Stimulated activated CD8-positive, alpha-beta memory T cell treated with anti-CD3 and anti-CD28 coated beads, Interleukin-12 subunit alpha, Interleukin-12 subunit beta, amount 100 ng/mL, for 24 hours (primary cell): ENCODE measurements around the gene AGRN.

Experiments used
- DNase-seq: peaks from one replicate; pipeline ENCODE4 v3.0.0-alpha.2; 2020; ENCODE audit errors: extremely low read depth

Gene AGRN

GRCh38 chr1:1038694-1039093, 18.8 kb downstream of the AGRN start:
- no peak for DNase-seq

GRCh38 chr1:1039145-1039910, 19.4 kb downstream of the AGRN start:
- no peak for DNase-seq

GRCh38 chr1:1040004-1040991, 20.4 kb downstream of the AGRN start:
- DNase-seq: peak; percentile 32

GRCh38 chr1:1041092-1041523, 21.2 kb downstream of the AGRN start:
- no peak for DNase-seq

DNA sequence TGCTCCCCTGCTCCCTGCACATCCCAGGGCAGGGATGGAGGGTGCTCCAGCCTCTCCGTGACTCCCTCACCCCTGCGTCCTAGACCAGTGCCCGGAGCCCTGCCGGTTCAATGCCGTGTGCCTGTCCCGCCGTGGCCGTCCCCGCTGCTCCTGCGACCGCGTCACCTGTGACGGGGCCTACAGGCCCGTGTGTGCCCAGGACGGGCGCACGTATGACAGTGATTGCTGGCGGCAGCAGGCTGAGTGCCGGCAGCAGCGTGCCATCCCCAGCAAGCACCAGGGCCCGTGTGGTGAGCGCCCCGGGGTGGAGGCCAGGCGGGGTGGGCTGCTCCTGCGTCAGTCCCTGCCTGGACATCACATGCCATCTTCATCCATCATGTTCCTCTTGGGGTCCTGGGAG, 22.0 kb downstream of the AGRN start:
- no peak for DNase-seq

DNA sequence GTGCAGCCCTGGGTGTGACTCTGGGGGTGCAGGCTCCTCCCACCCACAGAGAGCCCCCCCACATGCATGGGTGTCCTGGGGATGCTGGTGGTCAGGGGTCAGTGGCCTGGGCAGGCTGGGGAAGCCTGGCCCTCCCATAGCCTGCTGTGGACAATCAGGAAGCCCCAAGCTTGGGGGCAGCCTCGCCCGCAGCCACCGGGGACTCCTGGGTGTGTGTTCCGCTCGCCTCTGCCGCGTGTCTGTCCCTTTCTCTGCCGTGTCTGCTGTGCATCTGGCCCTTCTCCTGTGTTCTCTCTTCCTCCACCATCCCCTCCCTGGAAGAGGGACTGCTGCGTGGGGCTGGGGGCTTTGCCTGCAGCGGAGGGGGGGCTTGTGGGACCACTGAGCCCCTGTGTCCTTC, 22.9 kb downstream of the AGRN start:
- DNase-seq: no peak

- DNase-seq: no peak
These were observed 23.5 kb downstream of the AGRN start for GRCh38 chr1:1043411-1043810.

- DNase-seq: no peak
These were observed 24.0 kb downstream of the AGRN start for GRCh38 chr1:1043921-1044320.

GRCh38 chr1:1044455-1045078, 24.6 kb downstream of the AGRN start:
- DNase-seq: no peak

GRCh38 chr1:1045129-1045528, 25.2 kb downstream of the AGRN start:
- no peak for DNase-seq

GRCh38 chr1:1046243-1046642, 26.3 kb downstream of the AGRN start:
- DNase-seq: no peak

DNA sequence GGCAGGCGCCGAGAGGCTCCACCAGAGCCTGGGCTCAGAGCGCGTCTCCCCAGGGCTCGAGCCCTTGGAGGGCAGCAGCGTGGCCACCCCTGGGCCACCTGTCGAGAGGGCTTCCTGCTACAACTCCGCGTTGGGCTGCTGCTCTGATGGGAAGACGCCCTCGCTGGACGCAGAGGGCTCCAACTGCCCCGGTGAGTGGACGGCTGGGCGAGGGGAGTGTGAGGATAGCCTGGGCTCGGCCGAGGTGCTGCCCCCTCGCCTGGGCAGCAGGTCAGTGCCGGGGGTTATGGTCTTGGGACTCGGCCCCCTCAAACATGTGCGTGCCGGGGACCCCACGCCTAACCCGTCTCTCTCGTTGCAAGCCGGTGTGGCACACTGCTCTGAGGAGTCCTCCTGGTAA, 26.8 kb downstream of the AGRN start:
- no peak for DNase-seq

DNA sequence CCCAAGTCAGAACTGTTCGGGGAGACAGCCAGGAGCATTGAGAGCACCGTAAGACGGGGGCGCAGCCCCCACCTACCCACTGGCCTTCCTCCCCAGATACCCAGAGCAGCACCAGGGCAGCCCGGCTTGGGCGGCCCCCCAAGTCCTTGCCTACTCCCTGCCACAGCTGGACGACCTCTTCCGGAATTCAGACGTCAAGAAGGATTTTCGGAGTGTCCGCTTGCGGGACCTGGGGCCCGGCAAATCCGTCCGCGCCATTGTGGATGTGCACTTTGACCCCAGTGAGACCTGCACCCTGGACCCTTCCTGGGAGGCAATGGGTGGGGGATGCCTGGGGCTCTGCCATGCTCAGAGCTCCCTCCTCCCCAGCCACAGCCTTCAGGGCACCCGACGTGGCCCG, 27.5 kb downstream of the AGRN start:
- no peak for DNase-seq

DNA sequence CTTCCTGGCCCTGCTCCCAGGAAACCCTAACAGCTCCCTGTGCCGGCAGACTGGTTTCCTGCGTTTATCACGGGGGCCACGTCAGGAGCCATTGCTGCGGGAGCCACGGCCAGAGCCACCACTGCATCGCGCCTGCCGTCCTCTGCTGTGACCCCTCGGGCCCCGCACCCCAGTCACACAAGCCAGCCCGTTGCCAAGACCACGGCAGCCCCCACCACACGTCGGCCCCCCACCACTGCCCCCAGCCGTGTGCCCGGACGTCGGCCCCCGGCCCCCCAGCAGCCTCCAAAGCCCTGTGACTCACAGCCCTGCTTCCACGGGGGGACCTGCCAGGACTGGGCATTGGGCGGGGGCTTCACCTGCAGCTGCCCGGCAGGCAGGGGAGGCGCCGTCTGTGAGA, 28.0 kb downstream of the AGRN start:
- DNase-seq: no peak

- DNase-seq: no peak
These were observed 28.8 kb downstream of the AGRN start for GRCh38 chr1:1048765-1049164.

DNA sequence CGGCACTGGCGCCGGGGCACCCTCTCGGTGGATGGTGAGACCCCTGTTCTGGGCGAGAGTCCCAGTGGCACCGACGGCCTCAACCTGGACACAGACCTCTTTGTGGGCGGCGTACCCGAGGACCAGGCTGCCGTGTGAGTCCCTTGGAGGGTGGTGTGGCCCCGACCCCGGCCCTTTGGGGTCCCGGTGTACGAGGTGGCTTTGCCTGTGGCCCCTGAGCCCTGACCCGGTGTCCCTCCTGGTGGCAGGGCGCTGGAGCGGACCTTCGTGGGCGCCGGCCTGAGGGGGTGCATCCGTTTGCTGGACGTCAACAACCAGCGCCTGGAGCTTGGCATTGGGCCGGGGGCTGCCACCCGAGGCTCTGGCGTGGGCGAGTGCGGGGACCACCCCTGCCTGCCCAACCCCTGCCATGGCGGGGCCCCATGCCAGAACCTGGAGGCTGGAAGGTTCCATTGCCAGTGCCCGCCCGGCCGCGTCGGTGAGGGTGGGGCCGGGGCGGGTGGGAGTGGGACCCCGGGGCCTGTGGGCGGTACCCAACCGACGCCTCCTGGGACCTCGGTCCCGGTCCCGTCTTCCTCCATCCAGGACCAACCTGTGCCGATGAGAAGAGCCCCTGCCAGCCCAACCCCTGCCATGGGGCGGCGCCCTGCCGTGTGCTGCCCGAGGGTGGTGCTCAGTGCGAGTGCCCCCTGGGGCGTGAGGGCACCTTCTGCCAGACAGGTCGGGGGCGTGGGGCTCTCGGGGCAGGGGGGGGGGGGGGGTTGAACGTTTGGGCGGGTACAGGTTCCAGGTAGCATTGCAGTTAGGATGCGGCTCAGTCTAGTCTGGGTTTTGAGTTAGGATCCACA, 29.6 kb downstream of the AGRN start:
- no peak for DNase-seq

- DNase-seq: no peak
These were observed 30.7 kb downstream of the AGRN start for GRCh38 chr1:1050577-1051052.

DNA sequence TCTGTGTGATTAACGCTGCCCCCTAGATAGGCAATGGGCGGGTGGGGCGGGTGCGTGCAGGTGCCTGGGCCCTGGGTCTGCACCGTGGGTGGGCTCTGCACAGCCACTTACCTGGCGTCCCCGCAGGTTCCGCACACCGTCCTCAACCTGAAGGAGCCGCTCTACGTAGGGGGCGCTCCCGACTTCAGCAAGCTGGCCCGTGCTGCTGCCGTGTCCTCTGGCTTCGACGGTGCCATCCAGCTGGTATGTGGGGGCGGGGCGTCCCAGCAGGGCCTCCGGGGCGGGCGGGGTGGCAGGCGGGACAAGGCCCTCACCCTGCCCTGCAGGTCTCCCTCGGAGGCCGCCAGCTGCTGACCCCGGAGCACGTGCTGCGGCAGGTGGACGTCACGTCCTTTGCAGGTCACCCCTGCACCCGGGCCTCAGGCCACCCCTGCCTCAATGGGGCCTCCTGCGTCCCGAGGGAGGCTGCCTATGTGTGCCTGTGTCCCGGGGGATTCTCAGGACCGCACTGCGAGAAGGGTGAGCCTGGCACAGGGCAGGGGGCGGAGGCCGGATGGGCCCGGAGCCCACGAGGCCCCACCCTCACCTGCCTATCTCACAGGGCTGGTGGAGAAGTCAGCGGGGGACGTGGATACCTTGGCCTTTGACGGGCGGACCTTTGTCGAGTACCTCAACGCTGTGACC, 31.3 kb downstream of the AGRN start:
- DNase-seq: no peak

DNA sequence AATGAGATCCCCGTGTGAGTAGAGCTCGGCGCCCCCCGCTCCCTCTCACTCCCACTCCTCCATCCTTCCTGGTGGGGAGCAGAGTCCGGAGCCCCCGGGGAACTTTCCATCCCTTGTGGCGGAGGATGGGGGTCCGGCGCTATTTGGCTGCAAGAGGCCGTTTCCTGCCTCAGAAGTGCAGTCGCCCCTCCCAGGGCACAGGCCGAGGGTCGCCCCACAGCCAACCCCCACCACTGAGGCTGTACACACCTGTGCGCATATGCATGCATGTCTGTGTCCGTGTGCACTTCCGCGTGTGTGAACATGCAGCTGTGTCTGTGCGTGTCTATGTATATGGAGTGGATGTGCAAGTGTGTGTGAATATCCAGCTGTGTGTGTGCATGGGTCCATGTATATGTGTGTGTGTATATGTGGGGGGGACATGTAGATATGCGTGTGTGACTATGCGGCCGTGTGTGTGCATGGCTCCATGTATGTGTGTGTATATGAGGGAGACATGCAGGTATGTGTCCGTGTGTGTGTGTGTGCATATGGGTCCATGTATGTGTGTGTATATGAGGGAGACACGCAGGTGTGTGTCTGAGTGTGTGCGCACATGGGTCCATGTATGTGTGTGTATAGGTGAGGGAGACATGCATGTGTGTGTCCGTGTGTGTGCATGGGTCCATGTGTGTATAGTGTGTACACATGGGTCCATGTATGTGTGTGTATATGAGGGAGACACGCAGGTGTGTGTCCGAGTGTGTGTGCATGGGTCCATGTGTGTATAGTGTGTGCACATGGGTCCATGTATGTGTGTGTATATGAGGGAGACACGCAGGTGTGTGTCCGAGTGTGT, 32.3 kb downstream of the AGRN start:
- DNase-seq: no peak

- no peak for DNase-seq
These were observed 33.1 kb downstream of the AGRN start for GRCh38 chr1:1053022-1053421.
